H1 (cell line): ENCODE data around the gene C2CD3. TPM values are rescaled to one million over a fixed set of nuclear protein-coding genes. Genes with fewer than 3 reads are reported as not detected.

Source experiments
- CTCF ChIA-PET: fragments of 300-600 bp; sonication (Branson Sonifier 250); formaldehyde crosslinking; loops from one replicate; lab custom pipeline; 2021; ENCODE audit not compliant: partially characterized antibody; lab: Charles Lee
- POLR2A ChIA-PET: fragments of 300-600 bp; sonication (Branson Sonifier 250); formaldehyde crosslinking; loops from one replicate; lab custom pipeline; 2021; ENCODE audit warnings: inconsistent platforms; ENCODE audit not compliant: partially characterized antibody; lab: Charles Lee
- DNase-seq, 2 experiments: peaks; one replicate each; pipeline versions ENCODE4 v3.0.0 to v3.0.0-alpha.2; 2010 to 2022; ENCODE audit warnings: low spot score in 2 of 2, low read depth in 1 of 2, mixed read lengths in 1 of 2
- FAIRE-seq: peaks from 2 replicates; lab custom pipeline; 2011; peaks lifted over from hg19 to GRCh38; lab: Jason Lieb, UNC
- H2AFZ ChIP-seq: 2 replicates; pipeline ENCODE4 v1.8.1; 2012; ENCODE audit warnings: low read length, inconsistent platforms
- H2AK5ac ChIP-seq: 2 replicates; pipeline ENCODE4 v1.6.1; 2013; ENCODE audit warnings: low read depth, low read length
- H2BK120ac ChIP-seq: replicated peaks from 2 replicates; pipeline ENCODE3; 2013; ENCODE audit warnings: low read depth, low read length, inconsistent platforms
- H2BK12ac ChIP-seq: 2 replicates; pipeline ENCODE4 v1.6.1; 2013; ENCODE audit warnings: low read depth, low read length
- H2BK15ac ChIP-seq: 2 replicates; pipeline ENCODE4 v1.6.1; 2013; ENCODE audit warnings: low read length
- H2BK20ac ChIP-seq: 2 replicates; pipeline ENCODE4 v1.6.1; 2013; ENCODE audit warnings: low read length
- H2BK5ac ChIP-seq: 2 replicates; pipeline ENCODE4 v1.6.1; 2013; ENCODE audit warnings: low read depth, low read length
- H3K14ac ChIP-seq: 2 replicates; pipeline ENCODE4 v1.6.1; 2013; ENCODE audit warnings: inconsistent platforms; ENCODE audit not compliant: insufficient read length
- H3K18ac ChIP-seq: 2 replicates; pipeline ENCODE4 v1.6.1; 2013; ENCODE audit warnings: low read length; ENCODE audit errors: extremely low read depth
- H3K23ac ChIP-seq: 2 replicates; pipeline ENCODE4 v1.6.1; 2013; ENCODE audit warnings: inconsistent platforms; ENCODE audit not compliant: insufficient read length
- H3K23me2 ChIP-seq: 2 replicates; pipeline ENCODE4 v1.6.1; 2013; ENCODE audit warnings: low read depth, low read length
- H3K27ac ChIP-seq: 2 replicates; pipeline ENCODE4 v1.6.1; 2011; ENCODE audit warnings: low read depth, low read length, inconsistent platforms
- H3K27me3 ChIP-seq, 4 experiments: replicated peaks in 1 of 4; 1 replicate in 1 of 4; 2 replicates in 3 of 4; pipeline versions ENCODE4 v1.6.1 to v1.8.1; 2011 to 2013; ENCODE audit warnings: low read length in 3 of 4, mild to moderate bottlenecking in 3 of 4, inconsistent platforms in 2 of 4, mixed read lengths in 2 of 4, moderate library complexity in 1 of 4; ENCODE audit not compliant: control insufficient read depth in 3 of 4, insufficient read depth in 3 of 4; ENCODE audit errors: extremely low read depth in 1 of 4
- H3K36me3 ChIP-seq, 4 experiments: 2 replicates each; pipeline versions ENCODE4 v1.6.1 to v1.8.1; 2011 to 2013; ENCODE audit warnings: mild to moderate bottlenecking in 4 of 4, low read length in 3 of 4, moderate library complexity in 2 of 4, control low read depth in 1 of 4, inconsistent platforms in 1 of 4; ENCODE audit not compliant: insufficient read depth in 4 of 4, control insufficient read depth in 2 of 4
- H3K4ac ChIP-seq: replicated peaks from 2 replicates; pipeline ENCODE3; 2013; ENCODE audit warnings: low read length, low read depth, mixed read lengths, inconsistent platforms; ENCODE audit not compliant: insufficient read length
- H3K4me1 ChIP-seq, 4 experiments: replicated peaks in 1 of 4; 1 replicate in 1 of 4; 2 replicates in 3 of 4; pipeline versions ENCODE4 v1.6.1 to v1.8.1; 2011 to 2013; ENCODE audit warnings: low read length in 3 of 4, inconsistent platforms in 2 of 4, mixed read lengths in 1 of 4; ENCODE audit not compliant: insufficient read depth in 4 of 4, control insufficient read depth in 3 of 4
- H3K4me2 ChIP-seq, 2 experiments: 2 replicates each; pipeline versions ENCODE4 v1.6.1 to v1.8.1; 2011 to 2013; ENCODE audit warnings: low read depth in 2 of 2, low read length in 2 of 2, control low read depth in 1 of 2, inconsistent platforms in 1 of 2, mild to moderate bottlenecking in 1 of 2; ENCODE audit not compliant: insufficient read depth in 1 of 2
- H3K4me3 ChIP-seq, 4 experiments: fragments of 200-600, 300-600 bp in 1 of 4; sonication (generic), shearing (Covaris generic), sonication (Bioruptor Twin) in 1 of 4; 2 replicates each; pipeline versions ENCODE4 v1.5.1 to v1.8.1; 2011 to 2016; ENCODE audit warnings: low read length in 4 of 4, low read depth in 3 of 4, control low read depth in 2 of 4, inconsistent platforms in 2 of 4, mild to moderate bottlenecking in 2 of 4, mixed read lengths in 1 of 4, moderate library complexity in 1 of 4; ENCODE audit not compliant: insufficient read depth in 2 of 4; ENCODE audit errors: extremely low read depth in 1 of 4
- H3K56ac ChIP-seq: replicated peaks from 2 replicates; pipeline ENCODE3; 2013; ENCODE audit warnings: low read depth, mild to moderate bottlenecking, mixed read lengths, low read length, inconsistent platforms; ENCODE audit not compliant: insufficient read length
- H3K79me1 ChIP-seq: 2 replicates; pipeline ENCODE4 v1.6.1; 2013; ENCODE audit warnings: low read depth, low read length, control low read depth
- H3K79me2 ChIP-seq, 2 experiments: 2 replicates each; pipeline versions ENCODE4 v1.6.1 to v1.8.1; 2012 to 2013; ENCODE audit warnings: low read length in 2 of 2, mild to moderate bottlenecking in 2 of 2, inconsistent platforms in 1 of 2; ENCODE audit not compliant: insufficient read depth in 2 of 2, control insufficient read depth in 1 of 2
- H3K9ac ChIP-seq, 4 experiments: replicated peaks in 1 of 4; 1 replicate in 1 of 4; 2 replicates in 3 of 4; pipeline versions ENCODE4 v1.6.1 to v1.8.1; 2011 to 2013; ENCODE audit warnings: low read depth in 3 of 4, low read length in 3 of 4, control low read depth in 2 of 4, mild to moderate bottlenecking in 2 of 4, moderate library complexity in 2 of 4, inconsistent platforms in 1 of 4; ENCODE audit errors: extremely low read depth in 1 of 4
- H3K9me3 ChIP-seq, 2 experiments: 2 replicates each; pipeline versions ENCODE4 v1.6.1 to v1.8.1; 2012 to 2013; ENCODE audit warnings: mild to moderate bottlenecking in 2 of 2, moderate library complexity in 2 of 2, control low read depth in 1 of 2, inconsistent platforms in 1 of 2, low read depth in 1 of 2, low read length in 1 of 2, mixed read lengths in 1 of 2; ENCODE audit not compliant: insufficient read depth in 2 of 2
- H4K20me1 ChIP-seq, 2 experiments: replicated peaks in 1 of 2; 2 replicates each; pipeline versions ENCODE3 to v1.8.1; 2011 to 2013; ENCODE audit warnings: inconsistent platforms in 2 of 2, low read length in 2 of 2, mild to moderate bottlenecking in 1 of 2; ENCODE audit not compliant: insufficient read depth in 2 of 2, control insufficient read depth in 1 of 2
- H4K5ac ChIP-seq: 2 replicates; pipeline ENCODE4 v1.6.1; 2013; ENCODE audit warnings: low read length, low read depth, mixed read lengths, inconsistent platforms; ENCODE audit not compliant: insufficient read length
- H4K8ac ChIP-seq: 2 replicates; pipeline ENCODE4 v1.8.0; 2013; ENCODE audit warnings: mild to moderate bottlenecking, moderate library complexity, low read length, inconsistent platforms; ENCODE audit not compliant: insufficient read depth; ENCODE audit errors: extremely low read depth
- H4K91ac ChIP-seq: replicated peaks from 2 replicates; pipeline ENCODE3; 2013; ENCODE audit warnings: low read length, mixed read lengths, inconsistent platforms; ENCODE audit not compliant: insufficient read length
- BACH1 ChIP-seq: IDR thresholded peaks from 2 replicates; pipeline ENCODE4 v1.6.1; 2012; ENCODE audit warnings: low read length, improper control_type of control experiment
- EP300 ChIP-seq, 2 experiments: IDR thresholded peaks; 1 replicate in 1 of 2; 2 replicates in 1 of 2; pipeline ENCODE4 v1.6.1; 2011 to 2012; ENCODE audit warnings: low read depth in 2 of 2, low read length in 2 of 2, mild to moderate bottlenecking in 2 of 2, borderline replicate concordance in 1 of 2, inconsistent platforms in 1 of 2, moderate library complexity in 1 of 2
- EZH2 ChIP-seq: fragments of 200-600 bp; sonication (generic); IDR thresholded peaks from 2 replicates; pipeline ENCODE4 v1.7.1; 2012; ENCODE audit warnings: low read depth, mild to moderate bottlenecking, moderate library complexity, low read length, inconsistent platforms; ENCODE audit not compliant: severe bottlenecking
- GABPA ChIP-seq: IDR thresholded peaks from 2 replicates; pipeline ENCODE4 v1.6.1; 2011; ENCODE audit warnings: mild to moderate bottlenecking, low read length, moderate library complexity, borderline replicate concordance; ENCODE audit not compliant: insufficient read depth
- GTF2F1 ChIP-seq: IDR thresholded peaks from 2 replicates; pipeline ENCODE4 v1.6.1; 2012; ENCODE audit warnings: low read depth, low read length, improper control_type of control experiment, borderline replicate concordance
- KDM4A ChIP-seq: IDR thresholded peaks from one replicate; pipeline ENCODE4 v1.7.1; 2012; ENCODE audit warnings: low read depth, mild to moderate bottlenecking, moderate library complexity, low read length, inconsistent platforms; ENCODE audit not compliant: severe bottlenecking
- MAFK ChIP-seq: IDR thresholded peaks from 2 replicates; pipeline ENCODE4 v1.6.1; 2012; ENCODE audit warnings: low read depth, mild to moderate bottlenecking, improper control_type of control experiment, low read length
- NRF1 ChIP-seq: IDR thresholded peaks from 2 replicates; pipeline ENCODE4 v1.6.1; 2011; ENCODE audit warnings: mild to moderate bottlenecking, low read depth, low read length, improper control_type of control experiment
- RAD21 ChIP-seq, 2 experiments: IDR thresholded peaks in 1 of 2; conservative IDR thresholded peaks in 1 of 2; 2 replicates each; pipeline ENCODE4 v1.6.1; 2011; ENCODE audit warnings: low read depth in 2 of 2, low read length in 2 of 2, improper control_type of control experiment in 1 of 2, inconsistent platforms in 1 of 2, mild to moderate bottlenecking in 1 of 2, moderate library complexity in 1 of 2
- SIRT6 ChIP-seq: IDR thresholded peaks from one replicate; pipeline ENCODE4 v1.7.1; 2012; ENCODE audit warnings: low read length, inconsistent platforms
- SP1 ChIP-seq: IDR thresholded peaks from 2 replicates; pipeline ENCODE4 v1.6.1; 2011; ENCODE audit warnings: low read depth, low read length
- TAF7 ChIP-seq: optimal IDR thresholded peaks from 2 replicates; pipeline ENCODE3; 2011; ENCODE audit warnings: low read depth, mild to moderate bottlenecking, inconsistent platforms, low read length, moderate library complexity, borderline replicate concordance
- polyA plus RNA-seq, 7 experiments: library from polyadenylated mRNA; depleted of rRNA in 3 of 7; stranded (reverse) in 5 of 7; unstranded in 2 of 7; fragments of >200 nt in 5 of 7; fragments of 200-250 nt in 2 of 7; gene quantifications; 1 replicate in 5 of 7; 2 replicates in 1 of 7; 4 replicates in 1 of 7; pipeline versions ENCODE4 v1.2.1 to v1.2.3, GENCODE V29; 2011 to 2013; ENCODE audit warnings: missing spikeins in 2 of 7, mixed read lengths in 2 of 7
- total RNA-seq: library from RNA; stranded (reverse); fragmentation: NEBNext Ultra II Directional; extraction: Animal tissue kit (Norgen Biotek cat#: 25700); gene quantifications from 2 replicates; pipeline ENCODE4 v1.2.1, GENCODE V29; 2021
- TF ChIP-seq, protein P1 (sequence below), 3 experiments: IDR thresholded peaks; 1 replicate in 2 of 3; 2 replicates in 1 of 3; pipeline versions ENCODE4 v1.5.1 to v1.6.1; 2011; ENCODE audit warnings: low read length in 3 of 3, mild to moderate bottlenecking in 3 of 3, inconsistent platforms in 2 of 3, low read depth in 1 of 3, moderate library complexity in 1 of 3; ENCODE audit not compliant: insufficient read depth in 1 of 3; ENCODE audit errors: control extremely low read depth in 1 of 3

The C2CD3 gene
- total and polyA plus RNA-seq, 2 of the 8 experiments (the other 6 are each of a cell fraction or from before 2014, with no cell fraction given), result 11.0 to 29.1 TPM

DNA sequence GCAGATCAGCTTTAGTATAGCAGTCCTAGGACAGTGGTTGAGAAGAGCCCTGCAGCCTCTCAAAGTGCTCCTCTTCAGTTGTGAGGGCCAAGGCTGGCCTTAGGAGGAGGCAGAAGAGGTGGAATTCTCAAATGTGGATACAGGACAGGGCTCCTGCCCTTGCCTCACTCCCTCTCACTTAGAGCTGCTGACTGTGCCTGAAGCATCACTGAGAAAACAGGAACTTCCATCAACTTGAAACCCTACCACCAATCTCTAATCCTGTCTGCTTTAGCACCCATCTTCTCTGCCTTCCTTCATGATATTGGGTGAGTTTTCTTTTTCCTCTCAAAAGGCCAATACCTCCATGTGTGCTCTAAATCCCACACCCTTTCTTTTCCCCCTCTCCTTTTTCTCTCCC is 147.5 kb downstream of the C2CD3 start:
- ChIA-PET CTCF (no interaction called here), POLR2A (no interaction called here)
- Histone ChIP-seq H3K23ac (no peak overlapping the region), H2BK20ac (no peak overlapping the region), H2AK5ac (no peak overlapping the region), H2AFZ (no peak overlapping the region), H3K23me2 (no peaks in the 10 kb centered on the region), H3K27ac (no peak overlapping the region), H2BK12ac (no peak overlapping the region), H4K8ac (no peak overlapping the region), H3K4ac (no peak overlapping the region), H3K79me1 (no peaks in the 10 kb centered on the region), H4K91ac (no peak overlapping the region), H3K27me3 (no peaks in the 10 kb centered on the region), H3K18ac (no peak overlapping the region), H2BK120ac (no peak overlapping the region), H3K4me3 (no peak overlapping the region), H2BK15ac (no peak overlapping the region), H2BK5ac (no peak overlapping the region), H4K20me1 (no peaks in the 10 kb centered on the region), H3K9me3 (no peaks in the 10 kb centered on the region), H3K4me1 (no peaks in the 10 kb centered on the region), H4K5ac (no peak overlapping the region), H3K79me2 (no peaks in the 10 kb centered on the region), H3K36me3 (peaks cover 0 to 7% (median 0%) of the 10 kb centered on the region in 4 experiments; a peak in 1 of 8 replicates), H3K14ac (no peak overlapping the region), H3K56ac (no peak overlapping the region), H3K9ac (no peak overlapping the region), H3K4me2 (no peak overlapping the region)
- FAIRE-seq (no peak), DNase-seq (no peak)
- TF ChIP-seq MAFK, result no peak
- TF ChIP-seq GTF2F1, result no peak
- no peak for TF ChIP-seq RAD21 (IDR thresholded peaks at IDR 0.05 in 1 of 2, conservative IDR thresholded peaks at IDR 0.05 in 1 of 2; ENCODE audit: low read depth in 2 of 2, low read length in 2 of 2)
- no peak for TF ChIP-seq SP1
- TF ChIP-seq EP300 (IDR thresholded peaks at IDR 0.05; ENCODE audit: borderline replicate concordance in 1 of 2, low read depth in 2 of 2, low read length in 2 of 2), result no peak
- TF ChIP-seq EZH2, result no peak
- TF ChIP-seq, protein P1, sequence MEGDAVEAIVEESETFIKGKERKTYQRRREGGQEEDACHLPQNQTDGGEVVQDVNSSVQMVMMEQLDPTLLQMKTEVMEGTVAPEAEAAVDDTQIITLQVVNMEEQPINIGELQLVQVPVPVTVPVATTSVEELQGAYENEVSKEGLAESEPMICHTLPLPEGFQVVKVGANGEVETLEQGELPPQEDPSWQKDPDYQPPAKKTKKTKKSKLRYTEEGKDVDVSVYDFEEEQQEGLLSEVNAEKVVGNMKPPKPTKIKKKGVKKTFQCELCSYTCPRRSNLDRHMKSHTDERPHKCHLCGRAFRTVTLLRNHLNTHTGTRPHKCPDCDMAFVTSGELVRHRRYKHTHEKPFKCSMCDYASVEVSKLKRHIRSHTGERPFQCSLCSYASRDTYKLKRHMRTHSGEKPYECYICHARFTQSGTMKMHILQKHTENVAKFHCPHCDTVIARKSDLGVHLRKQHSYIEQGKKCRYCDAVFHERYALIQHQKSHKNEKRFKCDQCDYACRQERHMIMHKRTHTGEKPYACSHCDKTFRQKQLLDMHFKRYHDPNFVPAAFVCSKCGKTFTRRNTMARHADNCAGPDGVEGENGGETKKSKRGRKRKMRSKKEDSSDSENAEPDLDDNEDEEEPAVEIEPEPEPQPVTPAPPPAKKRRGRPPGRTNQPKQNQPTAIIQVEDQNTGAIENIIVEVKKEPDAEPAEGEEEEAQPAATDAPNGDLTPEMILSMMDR (IDR thresholded peaks at IDR 0.05; ENCODE audit: control extremely low read depth in 1 of 3, insufficient read depth in 1 of 3, low read depth in 1 of 3, low read length in 3 of 3), result no peak
- no peak for TF ChIP-seq GABPA
- no peak for TF ChIP-seq TAF7
- TF ChIP-seq BACH1, result no peak
- TF ChIP-seq KDM4A, result no peak
- no peak for TF ChIP-seq SIRT6
- no peak for TF ChIP-seq NRF1
